ENCODE results near the gene IFITM1. TPM values are rescaled to one million over a fixed set of nuclear protein-coding genes. Genes with fewer than 3 reads are reported as not detected.

The IFITM1 gene
- total and polyA plus RNA-seq, 2 of the 4 experiments (the other 2 are of a cell fraction) = 24.2 to 68.9 TPM

DNA sequence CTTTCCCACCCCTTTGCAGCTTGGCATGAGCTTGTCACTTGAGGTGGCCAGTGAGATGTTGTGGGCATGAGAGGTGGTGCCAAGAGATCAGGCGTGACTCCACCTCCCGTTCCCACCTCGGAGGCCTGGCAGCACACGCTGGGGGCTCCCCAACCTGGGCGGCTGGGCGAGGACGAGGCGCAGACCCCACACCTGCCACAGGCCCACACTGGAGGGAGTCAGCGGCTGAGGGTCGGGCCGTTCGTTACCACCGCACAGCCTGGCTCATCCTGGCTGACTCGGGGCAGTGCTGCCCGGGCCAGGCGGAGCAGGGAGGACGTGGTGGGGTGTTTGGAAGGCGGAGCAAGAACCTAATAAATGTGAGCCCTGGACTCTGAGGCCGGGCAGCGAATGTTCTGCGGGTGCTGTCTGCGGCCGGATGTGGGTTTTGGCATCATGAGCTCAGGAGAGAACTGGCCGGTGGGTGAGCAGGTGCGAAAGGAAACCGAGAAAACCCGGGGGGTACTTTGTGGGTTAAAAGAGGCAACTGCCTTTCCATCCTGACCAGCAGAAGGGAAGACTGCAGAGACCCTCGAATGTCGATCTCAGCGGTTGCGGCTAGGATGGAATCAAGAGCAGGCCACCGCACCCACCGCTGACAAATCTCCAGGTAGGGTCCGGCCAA is 17.0 kb downstream of the IFITM1 start:
- no TSS peak for BruUV-seq (replicated peaks)
- no peak overlapping the region for H3K18ac ChIP-seq (ENCODE audit: low read depth, low read length)
- H3K36me3 ChIP-seq (ENCODE audit: control insufficient read depth, insufficient read depth, low read length) = no peaks in the 10 kb centered on the region
- H2BK20ac ChIP-seq (ENCODE audit: low read depth, low read length) = no peak overlapping the region
- H2BK5ac ChIP-seq (ENCODE audit: low read depth, low read length, poor library complexity, severe bottlenecking) = no peak overlapping the region
- no peaks in the 10 kb centered on the region for H3K79me1 ChIP-seq (ENCODE audit: low read depth in 1 of 2, low read length in 2 of 2)
- no peaks in the 10 kb centered on the region for H3K27me3 ChIP-seq (ENCODE audit: control insufficient read depth, insufficient read depth, low read length)
- no peaks in the 10 kb centered on the region for H4K20me1 ChIP-seq (ENCODE audit: insufficient read depth, low read length)
- peak overlapping the region; percentile 16 for H2AFZ ChIP-seq (replicated peaks; ENCODE audit: low read length, poor library complexity)
- intact Hi-C loops (cut with micrococcal nuclease) = no loop called here
- no peak overlapping the region for H3K9ac ChIP-seq (ENCODE audit: low read depth, low read length)
- H4K91ac ChIP-seq (ENCODE audit: insufficient read depth, low read depth, low read length) = no peak overlapping the region
- H4K5ac ChIP-seq (ENCODE audit: low read depth, low read length) = no peak overlapping the region
- H3K9me1 ChIP-seq (ENCODE audit: insufficient read depth, low read length) = no peaks in the 10 kb centered on the region
- no peak overlapping the region for H4K8ac ChIP-seq (ENCODE audit: low read depth in 2 of 2, low read length in 2 of 2)
- no peak overlapping the region for H3K14ac ChIP-seq (replicated peaks; ENCODE audit: low read depth, low read length)
- H3K4me3 ChIP-seq (ENCODE audit: insufficient read depth, low read depth, low read length) = no peak overlapping the region
- H2BK120ac ChIP-seq (ENCODE audit: low read depth, low read length) = no peak overlapping the region
- H2BK15ac ChIP-seq (ENCODE audit: low read depth, low read length) = no peak overlapping the region
- no peak for TF ChIP-seq RAD21 (IDR thresholded peaks at IDR 0.05; ENCODE audit: low read length)
- no peak for TF ChIP-seq CEBPB (IDR thresholded peaks at IDR 0.05; ENCODE audit: low read depth, low read length)
- no peak for TF ChIP-seq SMC3 (IDR thresholded peaks at IDR 0.05; ENCODE audit: low read depth, low read length)
- TF ChIP-seq RCOR1 (IDR thresholded peaks at IDR 0.05; ENCODE audit: insufficient replicate concordance, low read length) = no peak
- TF ChIP-seq MXI1 (IDR thresholded peaks at IDR 0.05; ENCODE audit: borderline replicate concordance, low read depth, low read length) = no peak
- TF ChIP-seq MAZ (IDR thresholded peaks at IDR 0.05; ENCODE audit: borderline replicate concordance, low read depth, low read length) = no peak
- no peak for TF ChIP-seq NFE2L2 (IDR thresholded peaks at IDR 0.05; ENCODE audit: low read depth, low read length)
- TF ChIP-seq MAFK (IDR thresholded peaks at IDR 0.05; ENCODE audit: low read depth, low read length) = no peak
- no peak for TF ChIP-seq RFX5 (IDR thresholded peaks at IDR 0.05; ENCODE audit: low read depth, low read length)
- TF ChIP-seq, protein P1, sequence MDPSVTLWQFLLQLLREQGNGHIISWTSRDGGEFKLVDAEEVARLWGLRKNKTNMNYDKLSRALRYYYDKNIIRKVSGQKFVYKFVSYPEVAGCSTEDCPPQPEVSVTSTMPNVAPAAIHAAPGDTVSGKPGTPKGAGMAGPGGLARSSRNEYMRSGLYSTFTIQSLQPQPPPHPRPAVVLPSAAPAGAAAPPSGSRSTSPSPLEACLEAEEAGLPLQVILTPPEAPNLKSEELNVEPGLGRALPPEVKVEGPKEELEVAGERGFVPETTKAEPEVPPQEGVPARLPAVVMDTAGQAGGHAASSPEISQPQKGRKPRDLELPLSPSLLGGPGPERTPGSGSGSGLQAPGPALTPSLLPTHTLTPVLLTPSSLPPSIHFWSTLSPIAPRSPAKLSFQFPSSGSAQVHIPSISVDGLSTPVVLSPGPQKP (IDR thresholded peaks at IDR 0.05; ENCODE audit: borderline replicate concordance, low read depth, low read length) = no peak
- ChIA-PET POLR2A (ENCODE audit: unreplicated experiment) (no interaction called here), CTCF (no interaction called here)
- no peak overlapping the region for H3K23ac ChIP-seq (ENCODE audit: low read depth, low read length)
- dilution Hi-C loops (cut with HindIII; ENCODE audit: low sequenced_read_pairs, unreplicated experiment) = no loop called here
- H2AK5ac ChIP-seq (ENCODE audit: low read depth, low read length) = no peak overlapping the region
- 95% methylated on average over 11 of the region's 34 CpGs; no CpG with 5 or more reads in 1 of the 2 experiments for WGBS, 2 experiments (ENCODE audit: extremely low coverage in 2 of 2, insufficient read length in 1 of 2)
- H3K4me1 ChIP-seq (ENCODE audit: control insufficient read depth, insufficient read depth, low read length) = peaks cover 11% of the 10 kb centered on the region
- H3K4ac ChIP-seq (ENCODE audit: low read depth, low read length) = no peak overlapping the region
- ATAC-seq (ENCODE audit: low read depth) (no peak), DNase-seq (no peak)
- no peak overlapping the region for H3K27ac ChIP-seq (ENCODE audit: insufficient read depth, low read length)
- no peak overlapping the region for H3K4me2 ChIP-seq (ENCODE audit: low read depth, low read length)
- no peak overlapping the region for H3K56ac ChIP-seq (ENCODE audit: extremely low read depth, insufficient read depth, low read length)
- H2AK9ac ChIP-seq (replicated peaks; ENCODE audit: low read depth, low read length, poor library complexity) = no peak overlapping the region
- H3K9me3 ChIP-seq (ENCODE audit: control insufficient read depth, insufficient read depth, low read length) = no peaks in the 10 kb centered on the region
- in situ Hi-C loops (cut with MboI; ENCODE audit: low sequenced_read_pairs) = no loop called here

All from IMR-90 (cell line).